Lower lobe of right lung (tissue), 2 donors: Measurements from ENCODE around the gene RNASE7. TPM values are rescaled to one million over a fixed set of nuclear protein-coding genes. Genes with fewer than 3 reads are reported as not detected.

Experiments
- ATAC-seq, 2 donors: fragments of 200-7000 bp; cut with Tn5 transposase; one replicate each; pipeline ENCODE4 v1.9.1; 2020 to 2022; ENCODE audit warnings: mild to moderate bottlenecking in 2 of 2, moderate library complexity in 2 of 2
- DNase-seq: peaks from one replicate; pipeline ENCODE4 v3.0.0-alpha.2; 2020
- H3K27ac ChIP-seq: fragments of 200-600 bp; one replicate; pipeline ENCODE4 v1.8.0; 2022
- H3K27me3 ChIP-seq: fragments of 200-600 bp; one replicate; pipeline ENCODE4 v1.8.0; 2022; ENCODE audit warnings: low read depth
- H3K36me3 ChIP-seq: fragments of 200-600 bp; one replicate; pipeline ENCODE4 v1.8.0; 2022; ENCODE audit warnings: mild to moderate bottlenecking
- H3K4me1 ChIP-seq: fragments of 200-600 bp; one replicate; pipeline ENCODE4 v1.8.0; 2022
- H3K4me3 ChIP-seq: fragments of 200-600 bp; one replicate; pipeline ENCODE4 v1.8.0; 2022; ENCODE audit warnings: mild to moderate bottlenecking
- H3K9me3 ChIP-seq: fragments of 200-600 bp; one replicate; pipeline ENCODE4 v1.8.0; 2022
- intact Hi-C: fragments of 100-400 bp; cut with DNase I; formaldehyde crosslinking; loops from one replicate; pipeline ENCODE4 v1.11.0; 2022
- total RNA-seq: library from RNA; stranded (reverse); fragmentation: NEBNext Ultra II Directional; extraction: Animal tissue kit (Norgen Biotek cat#: 25700); gene quantifications from one replicate; pipeline ENCODE4 v1.2.1, GENCODE V29; 2021
- TF ChIP-seq, protein P1 (sequence below): fragments of 200-600 bp; IDR thresholded peaks from one replicate; pipeline ENCODE4 v1.8.0; 2022; ENCODE audit warnings: antibody characterized with exemption, mild to moderate bottlenecking
- donor health status: DM: no; HTN: yes; CAD: no; lungs with severe emphysema.

Gene RNASE7
- total RNA-seq, 1 donor from 2014 or later = not detected

DNA sequence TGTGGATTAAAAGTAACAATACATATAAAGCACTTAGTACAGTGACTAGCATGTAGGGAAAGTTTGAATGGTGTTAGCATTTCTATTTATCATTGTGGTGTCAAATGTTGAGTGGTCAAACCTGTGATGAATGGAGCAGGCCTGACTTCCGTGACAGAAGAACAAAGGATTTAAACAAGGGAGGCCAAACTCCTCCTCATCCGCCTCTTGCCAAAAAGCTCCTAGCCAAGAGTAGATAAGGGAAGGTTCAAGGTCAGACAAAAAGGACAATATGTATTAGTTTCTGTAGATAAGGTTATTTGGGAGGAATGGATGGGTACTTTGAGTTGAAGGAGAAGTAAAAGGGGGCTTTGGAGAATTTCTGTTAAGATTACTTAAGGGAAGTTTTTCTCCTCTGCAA lies 6.5 kb downstream of the RNASE7 start:
- H3K27me3 ChIP-seq = no peaks in the 10 kb centered on the region
- no peaks in the 10 kb centered on the region for H3K9me3 ChIP-seq
- TF ChIP-seq, protein P1, sequence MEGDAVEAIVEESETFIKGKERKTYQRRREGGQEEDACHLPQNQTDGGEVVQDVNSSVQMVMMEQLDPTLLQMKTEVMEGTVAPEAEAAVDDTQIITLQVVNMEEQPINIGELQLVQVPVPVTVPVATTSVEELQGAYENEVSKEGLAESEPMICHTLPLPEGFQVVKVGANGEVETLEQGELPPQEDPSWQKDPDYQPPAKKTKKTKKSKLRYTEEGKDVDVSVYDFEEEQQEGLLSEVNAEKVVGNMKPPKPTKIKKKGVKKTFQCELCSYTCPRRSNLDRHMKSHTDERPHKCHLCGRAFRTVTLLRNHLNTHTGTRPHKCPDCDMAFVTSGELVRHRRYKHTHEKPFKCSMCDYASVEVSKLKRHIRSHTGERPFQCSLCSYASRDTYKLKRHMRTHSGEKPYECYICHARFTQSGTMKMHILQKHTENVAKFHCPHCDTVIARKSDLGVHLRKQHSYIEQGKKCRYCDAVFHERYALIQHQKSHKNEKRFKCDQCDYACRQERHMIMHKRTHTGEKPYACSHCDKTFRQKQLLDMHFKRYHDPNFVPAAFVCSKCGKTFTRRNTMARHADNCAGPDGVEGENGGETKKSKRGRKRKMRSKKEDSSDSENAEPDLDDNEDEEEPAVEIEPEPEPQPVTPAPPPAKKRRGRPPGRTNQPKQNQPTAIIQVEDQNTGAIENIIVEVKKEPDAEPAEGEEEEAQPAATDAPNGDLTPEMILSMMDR = no peak
- H3K4me3 ChIP-seq = no peak overlapping the region
- DNase-seq = no peak
- intact Hi-C loops = no loop called here
- H3K36me3 ChIP-seq = no peaks in the 10 kb centered on the region
- H3K27ac ChIP-seq = no peak overlapping the region
- peaks cover 22% of the 10 kb centered on the region for H3K4me1 ChIP-seq
- ATAC-seq = no peak

DNA sequence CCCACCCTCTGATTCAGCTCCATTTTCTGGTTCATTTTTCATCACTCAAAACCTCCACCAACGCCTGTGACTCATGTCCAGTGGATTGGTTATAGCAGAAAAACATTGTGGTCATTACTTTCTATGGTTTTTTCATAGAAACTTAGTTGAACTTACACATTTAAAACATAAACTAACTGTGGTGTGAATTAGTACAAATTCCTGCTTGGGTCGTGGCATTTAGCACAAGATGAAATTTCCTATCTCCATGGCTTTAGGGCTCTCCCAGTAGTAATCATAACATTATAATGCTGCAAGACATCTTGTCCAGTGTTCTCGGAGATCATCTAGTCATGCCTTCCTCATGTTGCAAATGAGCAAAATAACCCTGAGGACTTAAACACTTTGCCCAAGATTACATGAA lies 7.1 kb downstream of the RNASE7 start:
- H3K9me3 ChIP-seq = no peaks in the 10 kb centered on the region
- intact Hi-C loops = no loop called here
- no peak overlapping the region for H3K27ac ChIP-seq

DNA sequence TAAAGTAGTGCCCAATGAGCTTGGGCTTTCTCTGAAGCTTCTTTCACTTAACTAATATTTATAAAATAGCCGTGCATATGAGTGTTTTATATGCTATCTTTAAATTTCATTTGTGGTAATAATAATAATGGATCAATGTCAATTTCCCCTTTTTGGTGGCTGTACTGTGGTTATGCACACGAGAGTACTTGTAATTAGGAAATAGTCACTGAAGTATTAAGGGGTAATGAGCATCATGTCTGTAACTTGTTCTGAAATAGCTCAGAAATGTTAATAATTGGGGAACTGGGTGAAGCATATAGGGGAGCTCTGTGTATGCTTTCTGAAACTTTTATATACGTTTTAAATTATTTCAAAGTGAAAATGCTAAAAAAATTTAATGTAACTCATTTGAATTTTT lies 8.4 kb downstream of the RNASE7 start:
- ATAC-seq (no peak), DNase-seq (no peak)
- intact Hi-C loops = no loop called here
- no peaks in the 10 kb centered on the region for H3K27me3 ChIP-seq
- H3K27ac ChIP-seq = no peak overlapping the region
- no peaks in the 10 kb centered on the region for H3K9me3 ChIP-seq
- H3K4me3 ChIP-seq = no peak overlapping the region
- H3K4me1 ChIP-seq = peaks cover 12% of the 10 kb centered on the region
- TF ChIP-seq, protein P1 = no peak
- H3K36me3 ChIP-seq = no peaks in the 10 kb centered on the region

More for the DNA sequence above, 7.1 kb downstream of the RNASE7 start:
- ATAC-seq (no peak), DNase-seq (no peak)
- H3K36me3 ChIP-seq = no peaks in the 10 kb centered on the region
- no peak overlapping the region for H3K4me3 ChIP-seq
- no peaks in the 10 kb centered on the region for H3K27me3 ChIP-seq
- TF ChIP-seq, protein P1 = no peak
- peaks cover 16% of the 10 kb centered on the region for H3K4me1 ChIP-seq

DNA sequence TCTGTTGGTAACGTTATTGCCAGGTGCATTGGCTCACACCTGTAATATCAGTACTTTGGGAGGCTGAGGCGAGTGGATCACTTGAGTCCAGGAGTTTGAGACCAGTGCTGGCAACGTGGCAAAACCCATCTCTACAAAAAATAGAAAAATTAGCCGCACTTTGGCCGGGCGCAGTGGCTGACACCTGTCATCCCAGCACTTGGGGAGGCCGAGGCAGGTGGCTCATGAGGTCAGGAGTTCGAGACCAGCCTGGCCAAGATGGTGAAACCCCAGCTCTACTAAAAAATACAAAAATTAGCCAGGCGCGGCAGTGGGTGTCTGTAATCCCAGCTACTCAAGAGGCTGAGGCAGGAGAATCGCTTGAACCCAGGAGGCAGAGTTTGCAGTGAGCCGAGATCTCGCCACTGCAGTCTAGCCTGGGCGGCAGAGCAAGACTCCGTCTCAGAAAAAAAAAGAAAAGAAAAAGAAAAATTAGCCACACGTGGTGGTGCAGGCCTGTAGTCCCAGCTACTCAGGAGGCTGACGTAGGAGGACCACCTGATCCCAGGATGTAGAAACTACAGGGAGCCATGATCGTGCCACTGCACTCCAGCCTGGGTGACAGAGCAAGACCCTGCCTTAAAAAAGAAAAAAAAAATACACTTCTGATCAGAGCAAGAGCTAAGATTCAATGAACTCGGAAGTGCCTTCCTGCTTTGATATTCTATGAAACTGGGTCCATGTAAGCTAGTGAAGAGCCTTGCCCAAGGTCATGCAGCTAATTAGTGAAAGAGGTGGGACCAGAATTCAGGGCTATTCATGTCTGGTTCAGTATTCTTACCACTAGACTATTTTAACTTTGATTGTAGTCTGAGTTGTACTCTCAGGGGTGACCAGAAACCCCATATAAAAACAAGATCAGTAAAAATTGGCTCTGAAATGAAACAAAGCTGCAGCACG lies 11.3 kb downstream of the RNASE7 start:
- Histone ChIP-seq H3K9me3 (no peaks in the 10 kb centered on the region), H3K4me3 (no peak overlapping the region), H3K36me3 (no peaks in the 10 kb centered on the region), H3K4me1 (peaks cover 10% of the 10 kb centered on the region), H3K27ac (no peak overlapping the region), H3K27me3 (no peaks in the 10 kb centered on the region)
- DNase-seq (no peak), ATAC-seq (no peak)
- TF ChIP-seq, protein P1 = no peak
- intact Hi-C loops = no loop called here

DNA sequence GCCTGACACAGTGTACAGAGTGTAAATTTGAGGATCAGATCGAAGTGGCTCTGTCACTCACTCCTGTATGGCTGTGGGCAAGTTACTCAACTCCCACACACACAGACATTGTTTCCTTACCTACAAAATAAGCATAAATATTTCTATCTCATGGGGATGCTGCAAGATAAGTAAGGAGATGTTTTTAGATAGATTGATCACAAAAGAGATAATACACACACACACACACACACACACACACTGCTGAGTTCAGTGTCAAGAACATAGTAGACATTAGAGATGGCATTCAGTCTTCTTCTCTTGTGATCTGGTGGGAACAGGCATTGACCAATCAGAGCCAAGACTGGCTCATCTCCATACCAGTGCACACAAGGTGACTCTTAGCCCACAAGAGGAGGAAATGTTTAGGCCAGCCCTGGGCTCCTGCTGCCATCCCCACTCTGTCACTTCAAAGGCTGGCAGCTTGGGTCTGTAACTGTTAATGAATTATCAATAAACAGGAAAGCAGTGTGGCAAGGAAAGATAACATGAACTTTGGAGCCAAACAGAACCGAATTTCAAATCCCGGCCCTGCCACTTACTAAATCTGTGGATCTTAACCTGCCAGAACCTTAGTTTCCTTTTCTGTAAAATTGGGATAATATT lies 12.1 kb downstream of the RNASE7 start:
- TF ChIP-seq, protein P1 = no peak
- no peak overlapping the region for H3K27ac ChIP-seq
- no peak for ATAC-seq
- H3K36me3 ChIP-seq = no peaks in the 10 kb centered on the region
- intact Hi-C loops = no loop called here
- H3K4me1 ChIP-seq = peaks cover 7% of the 10 kb centered on the region
- H3K4me3 ChIP-seq = no peak overlapping the region
- H3K9me3 ChIP-seq = no peaks in the 10 kb centered on the region
- no peaks in the 10 kb centered on the region for H3K27me3 ChIP-seq
- no peak for DNase-seq
